Activated CD4-positive, CD25-positive, alpha-beta regulatory T cell treated with anti-CD3 and anti-CD28 coated beads, Interleukin-2, amount 50 U/mL, for 16 hours (primary cell): ENCODE data around the gene XYLB.

Experiments
- DNase-seq: peaks from one replicate; pipeline ENCODE4 v3.0.0-alpha.2; 2020; ENCODE audit warnings: low read depth, low spot score

The XYLB gene

GRCh38 chr3:38323060-38323459, 23.5 kb upstream of the XYLB start:
- no peak for DNase-seq

GRCh38 chr3:38325256-38325655, 21.3 kb upstream of the XYLB start:
- DNase-seq = no peak

- no peak for DNase-seq
Measured at GRCh38 chr3:38327335-38328009, 19.1 kb upstream of the XYLB start.

GRCh38 chr3:38331257-38332022, 15.1 kb upstream of the XYLB start:
- no peak for DNase-seq

- DNase-seq = no peak
Measured at GRCh38 chr3:38332201-38332600, 14.4 kb upstream of the XYLB start.

- no peak for DNase-seq
Measured at GRCh38 chr3:38334142-38335055, 12.2 kb upstream of the XYLB start.

- DNase-seq = no peak
Measured at GRCh38 chr3:38335263-38335662, 11.3 kb upstream of the XYLB start.

- DNase-seq = no peak
Measured at GRCh38 chr3:38337703-38338102, 8.9 kb upstream of the XYLB start.

GRCh38 chr3:38343797-38344594, 2.6 kb upstream of the XYLB start:
- DNase-seq = no peak

GRCh38 chr3:38345879-38346586, 552 bp upstream of the XYLB start:
- DNase-seq = no peak

- DNase-seq = no peak
Measured at GRCh38 chr3:38347421-38348200, 1.0 kb downstream of the XYLB start.

- DNase-seq = no peak
Measured at GRCh38 chr3:38348903-38349302, 2.3 kb downstream of the XYLB start.

GRCh38 chr3:38349684-38350359, 3.2 kb downstream of the XYLB start:
- no peak for DNase-seq

- no peak for DNase-seq
Measured at GRCh38 chr3:38353151-38353550, 6.6 kb downstream of the XYLB start.

GRCh38 chr3:38354588-38355330, 8.2 kb downstream of the XYLB start:
- no peak for DNase-seq

- no peak for DNase-seq
Measured at GRCh38 chr3:38359038-38359437, 12.5 kb downstream of the XYLB start.

- no peak for DNase-seq
Measured at GRCh38 chr3:38360345-38360744, 13.8 kb downstream of the XYLB start.

GRCh38 chr3:38361496-38361895, 14.9 kb downstream of the XYLB start:
- DNase-seq = no peak

- no peak for DNase-seq
Measured at GRCh38 chr3:38362825-38363224, 16.2 kb downstream of the XYLB start.
